CD4-positive, alpha-beta T cell treated with Interleukin-4 for 4 hours (primary cell): ENCODE results near the gene CD247.

Experiments used
- DNase-seq: peaks from one replicate; pipeline ENCODE4 v3.0.0-alpha.2; 2020

The CD247 gene

DNA sequence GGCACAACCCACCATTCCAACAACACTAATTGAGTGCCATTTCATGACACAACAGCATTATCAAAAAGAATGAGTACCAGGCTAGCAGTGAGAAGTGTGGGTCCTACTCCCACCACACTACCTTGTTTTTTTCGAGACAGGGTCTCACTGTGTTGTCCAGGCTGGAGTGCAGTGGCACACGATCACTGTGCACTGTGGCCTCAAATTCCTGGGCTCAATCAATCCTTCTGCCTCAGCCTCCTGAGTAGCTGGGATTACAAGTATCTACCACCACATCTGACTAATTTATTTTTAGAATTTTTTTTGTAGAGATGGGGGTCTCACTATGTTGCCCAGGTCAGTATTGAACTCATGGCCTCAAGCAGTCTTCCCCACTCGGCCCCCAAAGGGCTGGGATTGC lies 30.7 kb downstream of the CD247 start:
- no peak for DNase-seq

DNA sequence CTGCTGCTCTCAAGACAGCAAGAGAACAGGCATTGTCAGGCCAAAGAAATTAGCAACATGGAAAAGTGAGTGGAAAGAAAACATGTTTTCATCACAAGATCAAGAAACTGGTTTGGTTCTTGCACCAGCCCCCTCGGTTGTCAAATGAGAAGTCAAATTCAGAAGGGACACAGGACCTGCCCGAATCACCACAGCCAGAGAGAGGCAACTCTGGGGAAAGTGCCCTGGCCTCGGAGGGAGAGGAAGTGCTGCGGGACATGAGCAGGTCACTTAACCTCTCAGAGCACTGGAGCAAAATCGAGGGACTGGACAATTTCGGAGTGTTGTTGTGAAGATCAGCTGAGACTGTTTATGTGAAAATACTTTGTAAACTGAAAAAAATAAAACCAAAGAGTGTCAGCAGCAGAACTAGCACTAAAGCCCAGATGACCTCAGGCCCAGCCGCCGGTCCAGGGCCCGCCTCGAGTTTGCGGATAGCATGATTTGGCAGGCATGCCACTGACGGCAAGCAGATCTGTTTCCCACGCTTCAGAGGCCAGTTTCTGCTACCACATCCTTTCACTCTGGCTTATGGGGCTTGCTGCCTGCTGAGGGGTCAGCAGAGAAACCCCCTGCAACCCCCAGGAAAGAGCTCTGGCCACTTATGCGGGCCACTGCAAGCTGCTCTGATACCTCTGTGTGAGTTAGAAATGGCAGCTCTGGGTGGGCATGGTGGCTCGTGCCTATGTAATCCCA lies 32.1 kb downstream of the CD247 start:
- no peak for DNase-seq

DNA sequence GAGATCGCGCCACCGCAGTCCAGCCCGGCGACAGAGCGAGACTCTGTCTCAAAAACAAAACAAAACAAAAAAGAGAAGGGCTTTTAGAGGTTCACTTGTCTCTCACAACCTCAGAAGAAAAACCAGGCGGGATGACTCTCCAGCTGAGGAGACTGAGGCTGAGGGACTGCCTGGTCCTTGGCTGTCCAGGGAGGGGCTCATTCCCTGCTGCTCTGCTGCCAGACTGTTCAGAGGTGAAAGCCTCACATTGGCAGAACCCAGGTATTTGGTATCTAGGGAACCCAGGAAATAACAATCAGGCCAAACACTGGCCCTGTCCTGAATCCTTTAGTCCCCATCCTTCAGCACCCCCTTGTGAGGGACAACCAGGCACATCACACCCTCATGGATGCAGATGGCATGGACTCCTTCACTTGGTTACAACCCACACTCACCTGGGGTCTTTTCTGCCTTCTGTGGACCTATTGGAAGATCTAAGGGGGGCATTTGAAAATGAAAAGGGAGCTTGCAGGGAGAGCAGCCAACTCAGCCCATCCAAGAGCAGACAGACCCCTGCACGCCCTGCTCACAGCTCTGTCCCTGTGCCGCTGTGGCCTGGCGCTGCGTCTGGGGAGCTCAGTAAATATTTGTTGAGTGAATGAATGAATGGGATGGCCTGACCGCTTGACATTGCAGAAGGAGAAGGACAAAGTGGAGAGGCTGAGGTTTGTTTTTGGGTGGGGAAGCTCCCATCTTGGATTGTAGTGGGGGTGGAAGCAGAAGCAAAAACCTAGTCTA lies 33.4 kb downstream of the CD247 start:
- DNase-seq, result no peak

DNA sequence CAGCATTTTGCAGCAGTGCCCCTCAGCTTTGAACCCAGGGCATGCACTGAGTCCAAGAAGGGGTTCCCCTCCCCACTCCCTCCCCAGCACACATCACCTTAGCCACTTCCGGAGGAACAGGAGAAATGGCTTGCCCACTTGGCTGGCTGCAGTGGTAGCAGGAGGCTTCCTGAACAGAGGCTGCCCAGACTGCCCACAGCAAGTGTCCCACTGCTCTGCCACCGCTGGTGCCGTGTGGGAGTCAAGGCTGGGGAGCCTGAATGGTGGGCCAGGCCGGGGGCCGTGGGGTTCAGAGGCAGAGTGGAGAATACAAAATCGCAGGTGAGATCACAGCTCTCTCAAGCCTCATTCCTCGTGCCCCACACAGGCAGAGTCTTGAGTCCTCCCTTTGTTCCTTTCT lies 34.5 kb downstream of the CD247 start:
- no peak for DNase-seq

DNA sequence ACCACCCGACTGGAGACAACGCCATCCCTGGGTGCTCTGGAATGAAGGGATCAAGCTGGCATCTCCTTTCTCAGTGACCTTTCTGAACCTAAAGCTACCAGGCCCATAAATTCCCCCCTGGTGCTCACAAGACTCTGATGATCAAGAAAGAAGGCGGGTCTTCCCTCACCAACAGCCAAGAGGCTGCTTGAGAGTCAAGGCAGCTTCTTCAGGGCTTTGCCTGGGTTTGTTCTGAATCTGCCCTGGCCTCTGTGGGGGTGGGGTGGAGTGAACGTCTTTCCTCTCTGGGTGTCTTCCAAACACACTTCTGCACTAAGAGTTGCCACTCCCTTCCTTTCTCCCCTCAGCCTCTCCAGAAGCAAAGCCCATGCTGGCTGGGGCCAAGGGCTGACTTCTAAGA lies 36.1 kb downstream of the CD247 start:
- DNase-seq, result peak; percentile 49

DNA sequence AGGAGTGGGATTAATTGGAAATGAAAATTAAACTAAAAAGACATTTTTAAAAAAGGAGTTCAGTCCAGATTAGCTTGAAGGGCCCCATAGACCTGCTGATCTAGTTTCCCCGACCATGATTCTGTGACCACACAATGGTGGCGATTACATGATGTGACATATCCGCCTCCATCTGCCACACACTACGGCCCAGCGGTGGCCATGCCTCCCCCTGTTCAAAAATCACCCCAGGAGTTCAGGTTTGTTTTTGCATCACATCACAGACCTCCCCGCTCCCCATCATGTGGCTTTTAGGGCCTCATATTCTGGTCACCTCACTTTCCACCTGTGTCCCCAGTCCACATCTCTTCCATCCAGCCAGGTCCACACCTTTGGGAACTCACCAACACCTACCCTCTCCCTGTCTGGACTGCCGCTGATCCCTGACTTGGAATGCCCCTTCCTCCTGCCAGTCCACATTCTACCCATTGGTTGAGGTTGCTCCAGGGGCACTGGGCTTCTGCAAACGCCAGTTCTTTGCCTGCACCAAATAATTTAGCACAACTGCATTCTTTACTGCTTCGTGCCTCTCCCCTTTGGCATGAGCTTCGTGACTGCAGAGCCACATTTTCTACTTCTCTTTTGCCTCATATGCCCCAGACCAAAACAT lies 38.9 kb downstream of the CD247 start:
- DNase-seq, result no peak

DNA sequence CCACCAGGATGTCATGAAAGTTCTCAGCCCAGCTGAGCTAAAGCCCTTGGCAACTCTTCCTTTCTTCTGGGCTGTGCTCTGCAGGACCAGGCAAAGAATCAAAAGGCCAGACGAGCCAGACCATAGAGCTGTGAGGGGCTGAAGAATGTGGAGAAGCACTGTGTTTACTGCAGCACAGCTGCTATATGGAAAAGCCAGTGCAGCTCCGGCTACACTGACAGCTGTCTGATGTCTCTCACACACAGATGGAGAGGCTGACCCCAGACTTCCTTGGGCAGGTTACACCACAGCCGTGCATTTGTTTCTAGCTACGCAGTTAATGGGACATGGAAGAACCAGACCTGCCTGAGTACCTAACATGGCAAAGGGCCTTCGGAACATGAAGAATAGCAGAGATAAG lies 40.3 kb downstream of the CD247 start:
- no peak for DNase-seq

DNA sequence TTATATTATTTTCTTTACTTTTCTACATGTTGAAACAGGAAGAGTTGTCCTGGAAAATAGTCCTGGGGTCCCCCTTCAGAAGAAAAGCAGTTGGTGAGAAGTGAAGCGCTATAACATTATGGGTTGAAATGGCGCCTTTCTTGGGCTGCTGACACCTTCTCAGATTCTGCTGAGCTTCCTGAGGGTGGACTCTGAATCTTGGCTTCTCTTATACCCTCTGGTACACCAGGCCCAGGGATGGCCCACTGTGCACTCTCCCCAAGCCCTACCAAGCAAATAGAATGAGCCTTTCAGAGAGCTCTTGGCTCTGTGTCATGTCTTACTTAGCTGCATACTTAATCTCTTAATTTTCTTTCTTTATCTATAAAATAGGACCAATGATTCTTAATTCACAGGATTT lies 42.3 kb downstream of the CD247 start:
- DNase-seq, result no peak

DNA sequence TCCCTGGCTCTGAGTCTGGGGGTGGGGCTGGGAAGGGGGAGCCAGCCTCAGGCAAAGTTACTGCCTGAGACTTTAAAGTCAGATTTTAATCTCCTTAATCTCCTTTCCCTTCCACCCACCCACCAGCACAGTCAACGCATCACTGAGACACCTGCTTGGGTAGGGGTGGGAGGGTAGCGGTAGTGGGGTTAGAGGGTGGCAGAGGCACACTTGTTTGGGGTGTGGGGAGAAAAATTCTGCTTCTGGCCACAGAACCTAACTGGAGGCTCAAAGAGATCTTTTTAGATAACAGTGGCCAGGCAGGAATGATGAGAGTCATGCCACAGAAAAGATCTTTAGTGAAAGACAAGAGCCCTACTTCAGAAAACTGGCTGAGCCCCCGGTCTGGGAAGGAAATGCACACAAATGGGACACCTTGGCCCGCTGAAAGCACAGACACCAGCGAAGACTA lies 44.1 kb downstream of the CD247 start:
- peak; percentile 43 for DNase-seq

DNA sequence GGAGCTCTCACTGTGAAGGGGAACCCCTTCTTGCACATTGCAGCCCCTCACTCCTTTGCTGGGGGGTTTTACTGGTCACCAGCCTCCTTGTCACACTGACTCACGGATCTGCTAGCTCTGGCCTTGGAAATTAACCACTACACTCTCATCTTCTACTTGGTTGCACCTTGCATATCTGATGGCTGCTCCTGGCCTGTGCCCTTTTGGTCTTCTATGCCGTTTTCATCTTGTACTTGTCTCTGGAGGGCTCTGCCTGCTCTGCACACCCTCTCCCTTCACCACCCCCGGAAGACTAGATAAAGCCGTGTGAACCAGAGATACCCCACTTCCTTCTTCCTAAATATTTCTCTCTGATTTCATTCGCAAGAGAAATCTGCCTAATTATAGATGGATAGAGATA lies 44.6 kb downstream of the CD247 start:
- no peak for DNase-seq

DNA sequence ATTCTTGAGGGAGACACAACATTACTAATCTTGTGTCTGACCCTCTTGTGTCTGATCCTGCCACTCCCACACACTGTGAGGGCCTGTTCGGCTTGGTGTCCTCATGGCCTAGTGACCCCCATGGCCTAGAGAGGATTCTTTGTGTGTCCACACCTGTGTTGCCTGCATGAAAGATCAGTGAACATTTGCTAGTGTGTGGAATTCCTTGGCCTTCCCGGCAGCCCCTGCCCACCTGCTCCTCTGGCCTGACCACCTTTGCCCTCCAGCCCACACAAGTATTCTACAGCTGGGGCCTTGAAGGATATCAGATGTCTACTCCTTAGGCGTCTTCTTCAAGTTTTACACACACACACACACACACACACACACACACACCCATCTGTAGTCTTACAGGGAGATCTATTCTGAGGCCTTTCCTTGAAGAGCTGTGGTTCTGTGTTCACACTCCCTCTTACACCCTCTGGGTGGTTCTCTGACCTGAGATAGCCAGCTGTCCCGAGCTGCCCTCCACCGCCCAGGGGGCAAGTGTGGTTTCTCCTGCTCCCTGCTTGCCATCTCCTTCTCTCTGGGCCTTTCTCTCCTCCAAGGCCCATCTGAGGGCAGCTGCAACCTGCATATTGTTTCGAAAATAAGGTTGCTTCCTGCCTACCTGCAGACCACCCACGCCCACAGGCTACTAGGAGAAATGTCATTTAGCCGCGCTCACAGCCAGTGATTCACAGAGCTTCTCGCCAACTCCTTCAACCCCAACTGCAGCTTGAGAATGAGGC lies 45.4 kb downstream of the CD247 start:
- DNase-seq, result no peak

DNA sequence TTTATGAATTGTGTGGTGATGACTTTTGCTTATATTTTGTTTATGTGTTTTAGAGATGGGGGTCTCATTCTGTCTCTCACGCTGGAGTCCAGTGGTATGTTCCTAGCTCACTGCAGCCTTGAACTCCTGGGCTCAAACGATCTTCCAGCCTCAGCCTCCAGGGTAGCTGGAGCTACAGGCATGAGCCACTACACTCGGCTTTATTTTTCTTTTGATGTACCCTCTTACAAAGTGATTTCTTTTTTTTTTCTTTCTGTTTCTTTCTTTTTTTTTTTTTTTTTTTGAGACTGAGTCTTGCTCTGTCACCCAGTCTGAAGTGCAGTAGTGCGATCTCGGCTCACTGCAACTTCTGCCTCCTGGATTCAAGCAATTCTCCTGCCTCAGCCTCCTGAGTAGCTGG lies 46.8 kb downstream of the CD247 start:
- no peak for DNase-seq

DNA sequence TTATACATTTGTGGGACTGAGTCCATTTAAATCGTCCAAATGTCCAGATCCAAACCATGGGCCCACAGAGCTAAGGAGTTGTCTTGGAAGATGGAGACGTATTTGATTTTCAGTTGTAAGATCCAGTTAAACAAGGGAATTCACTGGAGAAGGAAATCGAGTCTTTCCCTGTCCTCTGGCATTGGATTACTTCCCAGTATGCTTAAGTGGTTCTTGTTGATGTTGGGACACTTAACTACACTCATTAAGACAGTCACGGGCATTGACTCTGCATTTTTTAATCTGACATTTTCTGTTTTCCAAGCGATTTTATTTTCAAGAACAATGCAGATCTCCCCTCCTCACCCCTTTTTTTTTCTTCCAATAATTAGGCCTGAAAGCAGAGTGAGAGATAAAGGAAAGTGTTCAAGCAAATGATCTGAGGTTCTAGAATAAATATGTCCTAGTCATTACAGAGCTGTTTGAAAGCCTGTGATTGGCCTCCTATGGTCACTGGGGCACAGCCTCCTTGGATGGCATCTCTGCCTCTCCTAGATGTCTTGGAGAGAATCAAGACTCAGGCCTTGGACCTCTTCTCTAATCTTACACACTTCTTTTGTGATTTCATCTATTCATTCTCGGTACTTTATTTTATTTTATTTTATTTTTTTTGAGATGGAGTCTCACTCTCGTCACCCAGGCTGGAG lies 48.9 kb downstream of the CD247 start:
- no peak for DNase-seq

DNA sequence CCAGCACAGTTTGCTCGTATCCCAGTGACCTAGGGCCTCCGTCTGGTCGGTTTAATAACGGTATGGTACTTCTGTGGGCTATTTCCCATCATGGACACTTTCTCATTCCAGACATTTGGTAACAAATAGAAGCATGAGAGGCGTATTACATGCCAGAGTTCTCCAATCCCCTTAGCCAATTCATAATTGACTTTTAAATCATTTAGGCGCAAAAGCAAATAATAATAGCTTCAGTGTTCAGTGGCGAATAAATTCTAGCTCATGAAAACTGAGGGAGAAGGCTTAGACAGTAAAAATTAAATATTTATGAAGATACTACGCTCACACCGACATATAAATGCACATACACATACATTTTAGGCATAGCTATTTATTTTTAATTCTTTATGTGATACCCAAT lies 50.6 kb downstream of the CD247 start:
- DNase-seq, result no peak

DNA sequence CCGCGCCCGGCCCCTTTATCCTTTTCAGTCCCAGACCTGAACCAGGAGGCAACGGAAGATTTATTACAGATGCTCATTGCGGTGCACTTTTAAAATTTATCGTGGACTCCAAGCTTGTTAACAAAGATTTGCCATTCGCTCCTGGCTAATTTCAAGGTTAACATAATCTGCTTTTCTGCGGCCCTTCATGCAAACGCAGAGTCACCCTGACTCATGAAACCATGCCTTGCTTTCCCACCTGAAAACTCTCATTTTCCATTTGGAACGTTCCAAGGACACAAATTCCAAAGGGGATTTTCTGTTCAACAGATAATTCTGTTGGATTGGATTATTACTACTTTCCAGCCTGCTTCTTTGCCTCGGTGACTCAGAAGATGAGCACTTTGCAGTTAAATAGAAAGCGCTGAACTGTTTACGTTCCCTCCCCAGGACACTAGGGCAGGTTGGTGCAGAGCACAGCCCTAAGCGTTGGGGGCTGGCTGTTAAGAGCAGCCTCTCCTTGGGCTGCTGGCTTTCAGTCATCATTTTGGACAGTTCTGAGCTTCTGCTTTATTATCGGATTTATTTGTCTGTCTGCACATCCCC lies 51.1 kb downstream of the CD247 start:
- DNase-seq, result no peak

DNA sequence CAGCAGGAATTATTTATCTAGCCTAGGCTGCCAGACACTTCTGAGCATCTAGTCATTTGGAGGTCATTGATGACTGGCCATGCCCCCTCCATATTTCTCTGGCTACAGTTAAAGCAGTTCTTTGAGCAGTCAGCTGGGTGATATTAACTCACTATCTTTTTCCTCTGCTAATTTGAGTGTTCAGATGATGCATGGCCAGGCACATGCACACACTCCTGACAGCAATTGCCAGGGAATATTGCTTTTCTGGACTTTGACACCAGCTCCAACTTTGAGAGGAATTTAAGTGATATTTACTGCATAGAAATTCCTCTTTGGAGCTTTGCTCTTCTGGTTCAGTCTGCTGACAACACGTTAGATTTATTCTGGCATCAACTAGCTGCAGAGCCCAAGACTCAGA lies 52.6 kb downstream of the CD247 start:
- no peak for DNase-seq

DNA sequence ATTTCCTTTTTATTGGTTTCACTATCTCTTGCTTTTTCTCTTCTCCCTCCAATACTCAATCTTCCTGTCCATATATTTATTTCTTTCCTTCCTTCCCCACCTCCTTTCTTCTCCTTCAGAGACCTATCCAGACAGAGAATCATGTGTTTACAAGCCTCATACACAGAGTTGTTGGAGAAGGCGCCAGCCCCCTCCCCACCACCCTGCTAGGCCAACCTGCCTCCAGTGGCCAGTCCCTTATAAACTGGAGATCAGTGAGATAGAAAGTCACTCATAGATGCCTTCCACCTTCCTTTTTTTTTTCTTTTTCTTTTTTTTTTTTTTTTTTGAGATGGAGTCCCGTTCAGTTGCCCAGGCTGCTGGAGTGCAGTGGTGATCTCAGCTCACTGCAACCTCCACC lies 53.3 kb downstream of the CD247 start:
- DNase-seq, result no peak

DNA sequence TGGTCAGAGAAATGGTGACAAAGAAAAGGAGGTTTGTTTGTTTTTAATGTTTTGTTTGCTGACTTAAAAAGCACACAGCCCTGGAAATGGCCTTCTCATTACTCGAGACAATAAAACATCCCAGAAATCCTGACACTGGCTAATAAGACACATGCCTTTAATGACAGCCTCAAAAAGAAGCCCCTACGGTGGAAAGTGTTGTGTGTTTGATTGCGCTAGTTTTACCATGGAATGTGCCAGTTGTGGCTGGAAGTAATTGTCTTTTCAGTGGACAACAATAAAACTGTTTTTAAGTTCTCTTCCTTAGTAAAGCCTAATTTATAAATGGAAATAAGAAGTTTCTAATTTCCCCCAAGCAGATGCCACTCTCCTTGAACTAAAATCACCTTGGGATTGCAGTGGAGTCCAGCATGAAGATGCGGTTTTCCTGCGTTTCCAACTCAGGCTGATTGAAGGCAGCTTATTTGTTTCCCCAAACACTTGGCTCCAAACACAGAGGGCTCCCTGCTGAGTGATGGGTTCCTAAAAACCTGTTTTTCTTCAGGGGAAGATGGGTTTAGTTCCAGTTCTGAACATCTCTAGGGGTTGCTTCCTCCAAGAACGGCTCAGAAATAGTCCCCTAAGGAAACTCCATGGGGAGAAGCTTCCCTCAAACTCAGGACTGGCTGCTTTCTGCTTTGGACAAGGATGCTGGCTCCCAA lies 54.3 kb downstream of the CD247 start:
- no peak for DNase-seq

DNA sequence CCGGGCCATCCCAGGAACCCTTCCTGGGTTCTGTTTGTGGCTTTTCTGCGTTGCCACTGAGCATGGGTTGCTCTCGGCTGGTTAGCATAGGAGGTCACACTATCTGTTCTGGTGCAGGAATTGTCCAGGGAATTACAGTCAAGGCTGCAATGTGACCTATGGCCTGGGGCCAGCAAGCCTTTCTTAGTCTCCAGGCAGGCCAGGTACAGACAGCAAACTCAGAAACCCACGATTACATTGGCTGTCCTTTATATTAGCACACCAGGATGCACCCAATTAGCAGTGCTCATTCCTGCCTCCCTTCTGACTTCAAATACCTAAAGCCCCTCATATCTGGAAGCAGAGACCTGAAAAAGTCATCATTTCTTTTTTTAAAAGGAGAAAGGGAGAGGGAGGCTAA lies 55.2 kb downstream of the CD247 start:
- no peak for DNase-seq

DNA sequence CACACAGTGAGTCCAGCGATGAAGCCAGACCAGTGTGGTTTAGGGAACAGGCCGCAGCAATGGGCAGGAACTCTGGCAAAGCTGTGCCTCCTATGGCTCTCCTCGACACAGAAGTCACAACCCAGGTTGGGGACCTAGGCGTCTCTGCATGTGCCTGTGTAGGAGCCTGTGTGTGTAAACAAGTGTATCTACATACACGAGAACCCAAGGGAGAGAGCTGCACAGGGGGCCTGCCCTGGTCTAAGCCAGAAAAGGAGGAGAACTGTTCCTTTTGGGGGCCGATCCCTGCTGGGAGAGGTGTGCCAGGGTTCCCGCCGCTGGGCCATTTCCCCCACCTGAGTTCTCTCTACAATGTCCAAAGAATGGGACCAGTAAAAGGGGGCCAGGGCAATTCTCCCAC lies 56.0 kb downstream of the CD247 start:
- no peak for DNase-seq

DNA sequence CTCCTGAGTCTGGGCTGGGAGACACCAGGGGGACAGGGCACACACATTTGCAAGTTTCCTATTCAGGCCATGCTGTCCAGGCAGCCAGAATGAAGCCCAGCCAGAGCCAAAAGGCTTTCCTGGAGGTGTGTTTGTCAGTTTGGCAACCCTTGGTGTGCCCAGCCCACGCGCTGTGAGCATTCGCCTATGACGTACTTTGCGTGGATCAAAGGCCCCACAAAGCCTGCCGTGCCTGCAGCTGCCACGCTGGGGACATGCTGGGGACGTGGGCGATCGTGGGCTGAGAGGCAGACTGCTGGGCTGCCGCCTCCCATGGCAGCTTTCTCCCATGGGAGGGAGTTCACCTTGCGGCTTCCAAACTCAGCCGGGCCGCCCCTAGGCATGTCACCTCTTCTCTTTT lies 57.5 kb downstream of the CD247 start:
- no peak for DNase-seq
